Esophagus squamous epithelium (tissue), 5 donors: ENCODE results near the gene THRAP3. TPM values are rescaled to one million over a fixed set of nuclear protein-coding genes. Genes with fewer than 3 reads are reported as not detected.

Source experiments
- DNase-seq: peaks from one replicate; lab custom pipeline; 2025; lab: John Stamatoyannopoulos, UW
- H3K27ac ChIP-seq, 4 donors: fragments of 200-600 bp; sonication (generic); one replicate each; pipeline ENCODE4 v1.5.1; 2016 to 2019; ENCODE audit warnings: mild to moderate bottlenecking in 1 of 4
- H3K27me3 ChIP-seq, 4 donors: fragments of 200-600 bp; sonication (generic); 1 replicate in 3 of 4; 2 replicates in 1 of 4; pipeline versions ENCODE4 v1.5.1 to v1.6.0; 2017 to 2021; ENCODE audit warnings: antibody characterized with exemption in 1 of 4
- H3K36me3 ChIP-seq, 3 donors: fragments of 200-600 bp; sonication (generic); one replicate each; pipeline ENCODE4 v1.5.1; 2016 to 2019
- H3K4me1 ChIP-seq, 3 donors: fragments of 200-600 bp; sonication (generic); one replicate each; pipeline ENCODE4 v1.5.1; 2017 to 2019
- H3K4me3 ChIP-seq, 4 donors: fragments of 200-600 bp; sonication (generic); 1 replicate in 3 of 4; 2 replicates in 1 of 4; pipeline ENCODE4 v1.5.1; 2016 to 2019; ENCODE audit warnings: mild to moderate bottlenecking in 2 of 4, moderate library complexity in 1 of 4
- H3K9me3 ChIP-seq, 3 donors: fragments of 200-600 bp; sonication (generic); one replicate each; pipeline ENCODE4 v1.5.1; 2016 to 2019
- CTCF ChIP-seq, 6 experiments: fragments of 450-650 bp in 4 of 6; fragments of 200-600 bp in 2 of 6; sonication (generic) in 2 of 6; IDR thresholded peaks; one replicate each; pipeline ENCODE4 v1.5.1; 2016 to 2019; ENCODE audit warnings: antibody characterized with exemption in 6 of 6, mild to moderate bottlenecking in 4 of 6, moderate library complexity in 4 of 6
- POLR2A ChIP-seq, 4 donors: fragments of 450-650 bp; IDR thresholded peaks; one replicate each; pipeline ENCODE4 v1.6.1; 2017; ENCODE audit warnings: antibody characterized with exemption in 4 of 4, mild to moderate bottlenecking in 4 of 4, moderate library complexity in 3 of 4
- WGBS, 2 donors: methylation state at CpG; one replicate each; pipeline ENCODE4 v1.1.5; 2018; 5-methylcytosine and 5-hydroxymethylcytosine counted together
- intact Hi-C: fragments of 100-400 bp; cut with DNase I; formaldehyde crosslinking; loops from one replicate; pipeline ENCODE4 v1.15.0; 2022
- total RNA-seq, 4 donors: library from RNA; depleted of rRNA; stranded (reverse); fragments of >200 nt; gene quantifications; one replicate each; pipeline ENCODE4 v1.1.0, GENCODE V29; 2016
- donor health status: DM: yes; HTN: yes; CAD: no.

THRAP3 gene
- total RNA-seq, 4 donors from 2014 or later: 56.5 to 83.5 (median 73.6) TPM

DNA sequence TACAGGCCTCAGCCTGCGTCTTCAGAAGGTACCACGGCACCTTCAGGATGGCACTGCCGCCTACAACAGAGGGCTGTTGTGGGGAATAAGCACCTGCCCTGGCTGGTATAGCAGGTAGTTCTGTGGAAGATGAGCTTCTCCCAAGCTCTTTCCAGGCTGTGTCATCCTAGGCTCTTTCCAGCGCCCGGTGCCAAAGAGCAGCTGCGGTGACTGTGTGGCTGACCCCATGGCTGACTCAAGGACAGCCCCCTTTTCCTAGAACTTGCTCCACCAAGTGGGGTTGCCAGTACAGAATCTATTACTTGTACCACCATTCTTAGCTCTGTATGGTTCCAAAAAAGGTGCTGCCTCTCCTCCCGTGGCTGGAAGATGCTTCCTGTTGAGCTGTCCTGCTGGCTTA is 121.1 kb downstream of the THRAP3 start:
- Histone ChIP-seq H3K9me3 (no peaks in the 10 kb centered on the region), H3K27me3 (no peaks in the 10 kb centered on the region), H3K4me3 (no peak overlapping the region), H3K4me1 (peaks cover 19 to 32% (median 20%) of the 10 kb centered on the region in 3 donors), H3K36me3 (peaks cover 23 to 100% (median 46%) of the 10 kb centered on the region in 3 donors), H3K27ac (no peak overlapping the region)
- TF ChIP-seq CTCF (IDR thresholded peaks at IDR 0.05): no peak
- no peak for TF ChIP-seq POLR2A (IDR thresholded peaks at IDR 0.05)
- WGBS, 2 donors: 88% methylated on average over 4 of the region's 7 CpGs; no CpG with 5 or more reads in 1 of the 2 donors
- intact Hi-C loops: no loop called here
- no peak for DNase-seq

DNA sequence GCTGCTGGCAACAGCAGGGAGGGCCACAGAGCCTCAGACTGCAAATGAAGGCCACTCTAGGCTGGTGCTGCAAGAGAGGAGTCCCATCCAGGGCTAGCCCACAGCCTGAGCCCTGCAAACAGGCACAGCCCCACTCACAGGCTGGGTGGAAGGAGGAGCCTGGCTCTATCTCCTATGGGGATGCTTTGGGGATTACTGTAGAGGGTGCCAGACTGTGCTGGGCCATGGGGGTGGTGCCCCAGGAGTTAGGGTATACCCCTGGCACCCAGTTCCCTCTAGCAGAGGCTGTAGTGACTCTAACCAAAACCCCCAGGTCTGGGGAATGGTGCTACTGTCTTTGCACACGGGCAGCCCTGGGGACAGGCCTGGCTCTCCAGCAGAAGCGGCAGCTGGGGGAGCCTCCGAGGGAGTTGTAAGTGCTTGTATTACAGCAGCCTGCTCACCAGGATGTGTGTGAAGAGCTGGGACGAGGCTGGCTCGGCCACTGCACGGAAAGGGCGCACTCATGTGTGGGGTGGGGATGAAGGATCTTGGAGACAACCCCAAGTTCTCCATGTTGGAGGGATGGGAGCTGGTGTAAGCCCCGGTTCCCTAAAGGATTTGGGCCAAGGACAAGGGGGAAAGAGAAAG is 122.6 kb downstream of the THRAP3 start:
- WGBS, 2 donors: 67 to 92% methylated on average over 1 of the region's 8 CpGs
- Histone ChIP-seq H3K27me3 (no peaks in the 10 kb centered on the region), H3K9me3 (no peaks in the 10 kb centered on the region), H3K4me3 (no peak overlapping the region), H3K27ac (no peak overlapping the region), H3K4me1 (peaks cover 34 to 47% (median 35%) of the 10 kb centered on the region in 3 donors), H3K36me3 (peaks cover 23 to 94% (median 40%) of the 10 kb centered on the region in 3 donors)
- intact Hi-C loops: no loop called here
- DNase-seq: no peak
- no peak for TF ChIP-seq CTCF (IDR thresholded peaks at IDR 0.05)
- TF ChIP-seq POLR2A (IDR thresholded peaks at IDR 0.05): no peak

DNA sequence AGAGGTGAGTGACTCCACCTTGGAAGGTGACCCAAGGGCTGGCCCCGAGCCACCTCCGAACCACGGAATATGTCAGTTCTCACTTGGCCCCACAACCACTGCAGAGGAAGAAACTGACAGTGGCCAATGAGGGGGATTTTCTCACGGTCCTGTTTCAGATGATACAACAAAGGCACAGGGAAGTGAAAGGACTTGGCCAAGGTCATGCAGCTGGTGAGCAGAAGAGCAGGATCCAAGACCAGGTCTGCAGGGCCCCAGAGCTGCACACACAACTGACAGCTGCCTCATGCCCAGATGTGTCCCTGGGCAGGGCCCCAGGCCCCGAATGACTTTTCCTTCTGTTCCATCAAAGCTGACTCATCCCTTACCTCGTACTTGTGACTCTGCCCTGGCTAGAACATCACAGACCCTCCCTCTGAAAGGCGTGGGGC is 125.0 kb downstream of the THRAP3 start:
- H3K4me3 ChIP-seq: no peak overlapping the region
- no peak for DNase-seq
- WGBS, 2 donors: 46 to 74% methylated on average over 4 to 6 of the region's 7 CpGs
- H3K27me3 ChIP-seq: no peaks in the 10 kb centered on the region
- no peaks in the 10 kb centered on the region for H3K9me3 ChIP-seq
- H3K4me1 ChIP-seq: peaks cover 36 to 51% (median 37%) of the 10 kb centered on the region in 3 donors
- peaks cover 30 to 94% (median 47%) of the 10 kb centered on the region in 3 donors for H3K36me3 ChIP-seq
- no peak for TF ChIP-seq POLR2A (IDR thresholded peaks at IDR 0.05)
- TF ChIP-seq CTCF (IDR thresholded peaks at IDR 0.05): no peak
- intact Hi-C loops: no loop called here
- peak overlapping the region; percentile 81 to 89 (median 86) for H3K27ac ChIP-seq

DNA sequence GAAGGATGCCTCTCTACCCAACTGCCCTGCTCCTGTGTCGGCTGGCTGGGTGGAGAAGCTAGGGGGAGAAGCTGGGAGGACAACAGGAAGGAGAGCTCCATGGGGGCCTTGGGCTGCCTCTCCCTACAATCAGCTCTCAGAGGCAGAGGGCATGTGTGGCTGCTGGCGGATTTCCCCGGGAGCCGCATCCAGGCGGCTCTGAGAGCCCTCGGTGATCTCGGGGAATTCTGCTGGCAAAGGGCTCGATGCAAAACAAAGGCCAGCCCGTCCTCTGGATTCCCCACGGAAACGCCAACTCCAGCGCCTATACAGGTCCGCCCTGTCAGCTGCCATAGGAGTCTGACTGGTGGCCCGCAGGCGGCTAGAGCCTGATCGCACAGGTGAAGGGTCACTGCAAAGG is 125.6 kb downstream of the THRAP3 start:
- TF ChIP-seq POLR2A (IDR thresholded peaks at IDR 0.05): no peak
- TF ChIP-seq CTCF (IDR thresholded peaks at IDR 0.05): no peak
- Histone ChIP-seq H3K4me1 (peaks cover 36 to 51% (median 37%) of the 10 kb centered on the region in 3 donors), H3K9me3 (no peaks in the 10 kb centered on the region), H3K27ac (peak overlapping the region; percentile 81 to 89 (median 86)), H3K27me3 (no peaks in the 10 kb centered on the region), H3K36me3 (peaks cover 35 to 94% (median 49%) of the 10 kb centered on the region in 3 donors), H3K4me3 (no peak overlapping the region)
- intact Hi-C loops: no loop called here
- WGBS, 2 donors: 25 to 46% methylated on average over 7 to 16 of the region's 16 CpGs
- DNase-seq: no peak

GRCh38 chr1:36350659-36351226 is 126.5 kb downstream of the THRAP3 start:
- TF ChIP-seq POLR2A (IDR thresholded peaks at IDR 0.05) (no peak), CTCF (IDR thresholded peaks at IDR 0.05) (no peak)
- Histone ChIP-seq H3K27ac (peak overlapping the region; percentile 81 to 89 (median 86)), H3K9me3 (no peaks in the 10 kb centered on the region), H3K4me3 (peak overlapping the region in 1 of 4 donors; percentile 40), H3K4me1 (peaks cover 36 to 51% (median 37%) of the 10 kb centered on the region in 3 donors), H3K36me3 (peaks cover 33 to 94% (median 45%) of the 10 kb centered on the region in 3 donors), H3K27me3 (no peaks in the 10 kb centered on the region)
- WGBS, 2 donors: 9 to 30% methylated on average over 6 to 8 of the region's 13 CpGs
- intact Hi-C loops: no loop called here
- no peak for DNase-seq
